Measurements from ENCODE around the gene MEGF11. TPM values are rescaled to one million over a fixed set of nuclear protein-coding genes. Genes with fewer than 3 reads are reported as not detected.

MEGF11 gene
- polyA plus RNA-seq, 2 of the 4 experiments (the other 2 are of a cell fraction): 0.25 to 0.31 TPM

GRCh38 chr15:65908876-65909275, 344.7 kb downstream of the MEGF11 start:
- Histone ChIP-seq H3K4me2 (no peak overlapping the region), H3K27ac (no peak overlapping the region), H3K4me3 (no peak overlapping the region), H3K9me3 (no peaks in the 10 kb centered on the region), H3K4me1 (peaks cover 5% of the 10 kb centered on the region; the same call in 1 of the 3 replicates)
- DNase-seq (ENCODE audit: low read depth in 1 of 2, low spot score in 1 of 2) (no peak), FAIRE-seq (no peak), ATAC-seq (no peak)
- TF ChIP-seq CBX8 (IDR thresholded peaks at IDR 0.05) (no peak), HEYL (CRISPR knock-in tag; IDR thresholded peaks at IDR 0.05) (no peak), FOSB (CRISPR knock-in tag; IDR thresholded peaks at IDR 0.05) (no peak), ZSCAN20 (CRISPR knock-in tag; IDR thresholded peaks at IDR 0.05) (no peak), TP53 (CRISPR knock-in tag; IDR thresholded peaks at IDR 0.05) (no peak), JUNB (IDR thresholded peaks at IDR 0.05) (no peak)
- ChIA-PET POLR2A (no interaction called here), CTCF (no interaction called here)
- 98% methylated on average over 4 of the region's 4 CpGs for WGBS (ENCODE audit: missing lambda C conversion rate)

GRCh38 chr15:65907661-65908060, 345.9 kb downstream of the MEGF11 start:
- Histone ChIP-seq H3K4me1 (peaks cover 17% of the 10 kb centered on the region), H3K27ac (no peak overlapping the region), H3K4me3 (no peak overlapping the region), H3K4me2 (no peak overlapping the region), H3K9me3 (no peaks in the 10 kb centered on the region)
- CTCF ChIA-PET: interaction anchor here (1.2 to 3.2 kb wide), 4 partner anchors 9 to 269 kb away, joined by 3 to 12 read pairs (median 4); no protein-coding TSS in a partner anchor
- WGBS (ENCODE audit: missing lambda C conversion rate): 98% methylated on average over 3 of the region's 3 CpGs
- ATAC-seq: no peak
- POLR2A ChIA-PET: no interaction called here
- no peak for FAIRE-seq
- TF ChIP-seq EHF (CRISPR knock-in tag; IDR thresholded peaks at IDR 0.05) (no peak), ESRRA (IDR thresholded peaks at IDR 0.05; ENCODE audit: borderline replicate concordance, low read length) (no peak)
- no peak for DNase-seq (ENCODE audit: low read depth in 1 of 2, low spot score in 1 of 2)

- CTCF ChIA-PET: interaction anchor here (1.6 to 3.2 kb wide), 3 partner anchors 10 to 267 kb away, joined by 3 to 12 read pairs (median 5); no protein-coding TSS in a partner anchor
- DNase-seq (ENCODE audit: low read depth in 1 of 2, low spot score in 1 of 2) (no peak), FAIRE-seq (no peak), ATAC-seq (no peak)
- peaks cover 30% of the 10 kb centered on the region for H3K4me1 ChIP-seq
- H3K27ac ChIP-seq: no peak overlapping the region
- H3K4me2 ChIP-seq: no peak overlapping the region
- no peaks in the 10 kb centered on the region for H3K9me3 ChIP-seq
- TF ChIP-seq HEYL (CRISPR knock-in tag; IDR thresholded peaks at IDR 0.05): no peak
- no peak for TF ChIP-seq HOXB5 (CRISPR knock-in tag; IDR thresholded peaks at IDR 0.05)
- TF ChIP-seq TP53 (CRISPR knock-in tag; IDR thresholded peaks at IDR 0.05): no peak
- no peak for TF ChIP-seq EP300 (IDR thresholded peaks at IDR 0.05)
- TF ChIP-seq CHD2 (IDR thresholded peaks at IDR 0.05; ENCODE audit: low read length, partially characterized antibody): no peak
- TF ChIP-seq ZNF302 (CRISPR knock-in tag; IDR thresholded peaks at IDR 0.05): no peak
- TF ChIP-seq, protein P1, sequence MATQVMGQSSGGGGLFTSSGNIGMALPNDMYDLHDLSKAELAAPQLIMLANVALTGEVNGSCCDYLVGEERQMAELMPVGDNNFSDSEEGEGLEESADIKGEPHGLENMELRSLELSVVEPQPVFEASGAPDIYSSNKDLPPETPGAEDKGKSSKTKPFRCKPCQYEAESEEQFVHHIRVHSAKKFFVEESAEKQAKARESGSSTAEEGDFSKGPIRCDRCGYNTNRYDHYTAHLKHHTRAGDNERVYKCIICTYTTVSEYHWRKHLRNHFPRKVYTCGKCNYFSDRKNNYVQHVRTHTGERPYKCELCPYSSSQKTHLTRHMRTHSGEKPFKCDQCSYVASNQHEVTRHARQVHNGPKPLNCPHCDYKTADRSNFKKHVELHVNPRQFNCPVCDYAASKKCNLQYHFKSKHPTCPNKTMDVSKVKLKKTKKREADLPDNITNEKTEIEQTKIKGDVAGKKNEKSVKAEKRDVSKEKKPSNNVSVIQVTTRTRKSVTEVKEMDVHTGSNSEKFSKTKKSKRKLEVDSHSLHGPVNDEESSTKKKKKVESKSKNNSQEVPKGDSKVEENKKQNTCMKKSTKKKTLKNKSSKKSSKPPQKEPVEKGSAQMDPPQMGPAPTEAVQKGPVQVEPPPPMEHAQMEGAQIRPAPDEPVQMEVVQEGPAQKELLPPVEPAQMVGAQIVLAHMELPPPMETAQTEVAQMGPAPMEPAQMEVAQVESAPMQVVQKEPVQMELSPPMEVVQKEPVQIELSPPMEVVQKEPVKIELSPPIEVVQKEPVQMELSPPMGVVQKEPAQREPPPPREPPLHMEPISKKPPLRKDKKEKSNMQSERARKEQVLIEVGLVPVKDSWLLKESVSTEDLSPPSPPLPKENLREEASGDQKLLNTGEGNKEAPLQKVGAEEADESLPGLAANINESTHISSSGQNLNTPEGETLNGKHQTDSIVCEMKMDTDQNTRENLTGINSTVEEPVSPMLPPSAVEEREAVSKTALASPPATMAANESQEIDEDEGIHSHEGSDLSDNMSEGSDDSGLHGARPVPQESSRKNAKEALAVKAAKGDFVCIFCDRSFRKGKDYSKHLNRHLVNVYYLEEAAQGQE (IDR thresholded peaks at IDR 0.05): no peak
- no peak for TF ChIP-seq ZSCAN20 (CRISPR knock-in tag; IDR thresholded peaks at IDR 0.05)
- no peak for TF ChIP-seq USF2 (IDR thresholded peaks at IDR 0.05)
- TF ChIP-seq, protein P2, sequence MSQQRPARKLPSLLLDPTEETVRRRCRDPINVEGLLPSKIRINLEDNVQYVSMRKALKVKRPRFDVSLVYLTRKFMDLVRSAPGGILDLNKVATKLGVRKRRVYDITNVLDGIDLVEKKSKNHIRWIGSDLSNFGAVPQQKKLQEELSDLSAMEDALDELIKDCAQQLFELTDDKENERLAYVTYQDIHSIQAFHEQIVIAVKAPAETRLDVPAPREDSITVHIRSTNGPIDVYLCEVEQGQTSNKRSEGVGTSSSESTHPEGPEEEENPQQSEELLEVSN (IDR thresholded peaks at IDR 0.05; ENCODE audit: borderline replicate concordance, low read depth): no peak
- no peak for TF ChIP-seq SREBF2 (IDR thresholded peaks at IDR 0.05)
- no peak for TF ChIP-seq MAZ (IDR thresholded peaks at IDR 0.05; ENCODE audit: borderline replicate concordance, low read depth, low read length)
- TF ChIP-seq CBX8 (IDR thresholded peaks at IDR 0.05): no peak
- TF ChIP-seq FOSB (CRISPR knock-in tag; IDR thresholded peaks at IDR 0.05): no peak
- no peak for TF ChIP-seq CBX2 (IDR thresholded peaks at IDR 0.05; ENCODE audit: borderline replicate concordance, low read depth)
- no peak for TF ChIP-seq POLR2A (IDR thresholded peaks at IDR 0.05; ENCODE audit: low read length)
- TF ChIP-seq CEBPB (IDR thresholded peaks at IDR 0.05): no peak
- no peak for TF ChIP-seq RARB (CRISPR knock-in tag; IDR thresholded peaks at IDR 0.05)
- 88% methylated on average over 1 of the region's 1 CpG for WGBS (ENCODE audit: missing lambda C conversion rate)
- POLR2A ChIA-PET: no interaction called here
- H3K4me3 ChIP-seq: no peak overlapping the region
Observed at GRCh38 chr15:65906396-65906795, 347.2 kb downstream of the MEGF11 start.
